Epithelial cell of esophagus (primary cell): Measurements from ENCODE around the gene FAM174A.
"Not testable (repeated sequence)": the region's sequence is repeated elsewhere in the genome, so short reads cannot be mapped to it uniquely, and the experiment has no call there.

Experiments
- DNase-seq: peaks from one replicate; pipeline ENCODE4 v3.0.0; 2010; ENCODE audit warnings: low read depth
- H3K4me3 ChIP-seq: 2 replicates; pipeline ENCODE4 v1.5.1; 2011; ENCODE audit warnings: mild to moderate bottlenecking, low read length, control low read depth
- TF ChIP-seq, protein P1 (sequence below): IDR thresholded peaks from 2 replicates; pipeline ENCODE4 v1.5.1; 2011; ENCODE audit warnings: low read depth, mild to moderate bottlenecking, low read length, control low read depth, inconsistent platforms; ENCODE audit not compliant: insufficient read depth; ENCODE audit errors: missing control alignments

Gene FAM174A

DNA sequence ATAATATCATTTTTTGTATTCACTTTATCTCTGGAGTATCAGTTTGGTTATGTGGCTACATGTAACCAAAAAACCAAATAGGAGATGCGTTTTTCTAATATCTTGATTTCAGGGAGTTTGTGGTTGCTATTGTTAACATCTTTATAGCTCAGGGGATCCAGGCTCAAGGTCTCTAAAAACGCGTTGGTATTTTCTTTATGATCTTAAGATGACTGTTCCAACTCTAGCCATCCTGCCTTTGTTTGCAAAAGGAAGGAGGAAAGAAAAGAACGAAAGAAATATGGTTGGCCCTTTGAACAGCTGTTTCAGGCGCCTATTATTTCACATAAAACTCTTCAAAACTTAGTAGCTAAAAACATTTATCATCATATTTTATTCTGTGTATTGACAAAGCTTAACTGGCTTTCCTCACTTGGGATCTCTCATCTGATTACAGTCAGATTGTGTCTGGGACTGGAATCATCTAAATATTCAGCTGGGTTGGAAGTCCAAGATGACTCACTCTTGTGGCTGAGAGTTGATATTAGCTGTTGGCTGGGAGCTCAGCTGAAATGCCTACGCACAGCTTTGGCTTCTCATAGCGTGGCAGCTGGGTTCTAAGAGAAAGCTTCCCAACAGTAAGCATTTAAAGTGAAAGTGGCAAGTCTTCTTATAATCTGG is 60.1 kb downstream of the FAM174A start:
- peak; percentile 75 for DNase-seq
- no peak overlapping the region for H3K4me3 ChIP-seq
- TF ChIP-seq, protein P1, sequence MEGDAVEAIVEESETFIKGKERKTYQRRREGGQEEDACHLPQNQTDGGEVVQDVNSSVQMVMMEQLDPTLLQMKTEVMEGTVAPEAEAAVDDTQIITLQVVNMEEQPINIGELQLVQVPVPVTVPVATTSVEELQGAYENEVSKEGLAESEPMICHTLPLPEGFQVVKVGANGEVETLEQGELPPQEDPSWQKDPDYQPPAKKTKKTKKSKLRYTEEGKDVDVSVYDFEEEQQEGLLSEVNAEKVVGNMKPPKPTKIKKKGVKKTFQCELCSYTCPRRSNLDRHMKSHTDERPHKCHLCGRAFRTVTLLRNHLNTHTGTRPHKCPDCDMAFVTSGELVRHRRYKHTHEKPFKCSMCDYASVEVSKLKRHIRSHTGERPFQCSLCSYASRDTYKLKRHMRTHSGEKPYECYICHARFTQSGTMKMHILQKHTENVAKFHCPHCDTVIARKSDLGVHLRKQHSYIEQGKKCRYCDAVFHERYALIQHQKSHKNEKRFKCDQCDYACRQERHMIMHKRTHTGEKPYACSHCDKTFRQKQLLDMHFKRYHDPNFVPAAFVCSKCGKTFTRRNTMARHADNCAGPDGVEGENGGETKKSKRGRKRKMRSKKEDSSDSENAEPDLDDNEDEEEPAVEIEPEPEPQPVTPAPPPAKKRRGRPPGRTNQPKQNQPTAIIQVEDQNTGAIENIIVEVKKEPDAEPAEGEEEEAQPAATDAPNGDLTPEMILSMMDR: no peak

DNA sequence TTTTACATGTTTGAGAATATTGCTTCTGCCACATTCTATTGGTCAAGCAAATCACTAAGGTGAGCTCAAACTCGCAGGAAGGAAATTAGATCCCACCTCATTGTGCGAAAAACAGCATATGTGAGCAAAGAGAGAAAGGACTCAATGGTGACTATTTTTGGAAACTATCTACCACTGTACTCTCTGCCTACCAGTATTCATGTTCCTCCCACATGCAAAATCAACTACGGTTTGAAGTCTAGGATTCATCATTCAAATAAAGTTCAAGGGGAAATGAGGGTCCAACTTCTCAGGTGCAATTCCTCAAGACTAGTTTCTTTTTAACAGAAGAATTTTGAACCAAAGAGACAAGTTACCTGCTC is 60.6 kb downstream of the FAM174A start:
- no peak for DNase-seq
- TF ChIP-seq, protein P1: no peak
- H3K4me3 ChIP-seq: no peak overlapping the region

DNA sequence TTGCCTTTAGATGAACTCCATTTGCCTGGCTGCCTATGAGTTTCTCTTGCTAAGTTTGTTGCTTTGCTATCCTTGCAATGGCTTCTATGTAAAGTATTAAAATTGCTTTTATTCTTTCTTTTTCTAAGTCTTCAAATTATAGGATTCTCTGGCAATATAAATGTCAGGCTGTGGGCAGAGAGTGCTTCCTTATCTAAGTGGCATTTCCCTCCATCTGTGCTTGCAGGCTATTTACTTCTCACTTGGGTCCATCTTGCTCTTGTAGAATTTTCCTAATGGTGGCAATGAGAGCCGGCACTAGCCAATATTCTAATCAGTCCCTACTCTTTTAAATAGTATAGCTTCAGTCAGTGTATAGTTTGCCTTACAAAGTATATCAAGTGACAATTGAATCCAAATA is 63.3 kb downstream of the FAM174A start:
- no peak overlapping the region for H3K4me3 ChIP-seq
- no peak for DNase-seq
- TF ChIP-seq, protein P1: no peak

DNA sequence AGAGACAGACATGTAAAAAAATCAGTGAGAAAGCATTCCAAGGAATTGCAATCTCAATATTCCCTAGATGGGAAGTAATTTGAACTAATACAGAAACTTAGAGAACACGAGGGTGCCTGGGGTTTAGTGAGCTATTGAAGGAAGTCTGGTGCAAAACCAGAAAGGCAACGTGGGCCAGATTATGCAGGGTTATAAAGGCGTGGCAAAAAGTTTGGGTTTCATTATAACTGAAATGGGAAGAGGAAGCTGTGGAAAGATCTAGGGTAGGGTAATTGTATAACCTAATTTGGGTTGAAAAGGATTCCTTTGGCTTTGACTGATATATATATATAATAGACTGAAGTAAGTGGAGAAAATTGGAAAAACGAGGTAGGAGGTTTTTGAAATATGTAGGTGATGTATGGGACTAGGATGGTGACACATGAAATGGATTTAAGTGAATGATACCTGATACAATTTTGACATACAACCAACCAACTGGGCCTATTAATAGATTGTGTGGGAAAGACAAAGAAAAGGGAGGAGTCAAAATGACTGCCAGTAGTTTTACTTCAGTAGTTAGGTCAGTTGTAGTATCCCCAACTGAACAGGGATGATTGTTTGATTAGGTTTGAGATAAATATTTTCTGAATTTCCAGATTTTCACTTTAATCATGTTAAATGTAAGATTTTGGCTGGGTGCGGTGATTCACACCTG is 65.3 kb downstream of the FAM174A start:
- TF ChIP-seq, protein P1: no peak
- H3K4me3 ChIP-seq: no peak overlapping the region
- no peak for DNase-seq

DNA sequence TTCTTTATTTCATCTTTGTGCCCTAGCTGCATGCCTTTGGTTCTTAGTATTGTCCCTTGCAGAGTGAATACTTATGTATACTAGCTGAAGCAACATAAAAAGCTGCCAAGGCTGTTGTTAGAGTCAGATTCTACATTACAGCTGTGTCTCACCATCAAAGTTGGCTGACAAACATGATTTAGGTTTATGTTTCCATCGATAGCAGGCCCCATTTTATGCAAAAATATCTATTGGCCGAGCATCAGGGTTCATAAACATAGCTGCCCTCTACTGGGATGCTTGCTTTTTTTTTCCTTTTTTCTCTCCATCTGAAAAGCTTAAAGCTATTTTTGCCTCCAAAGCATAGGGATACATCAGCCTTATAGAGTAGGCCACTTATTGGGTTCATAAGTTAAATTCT is 68.0 kb downstream of the FAM174A start:
- DNase-seq: no peak
- TF ChIP-seq, protein P1: no peak
- no peak overlapping the region for H3K4me3 ChIP-seq

DNA sequence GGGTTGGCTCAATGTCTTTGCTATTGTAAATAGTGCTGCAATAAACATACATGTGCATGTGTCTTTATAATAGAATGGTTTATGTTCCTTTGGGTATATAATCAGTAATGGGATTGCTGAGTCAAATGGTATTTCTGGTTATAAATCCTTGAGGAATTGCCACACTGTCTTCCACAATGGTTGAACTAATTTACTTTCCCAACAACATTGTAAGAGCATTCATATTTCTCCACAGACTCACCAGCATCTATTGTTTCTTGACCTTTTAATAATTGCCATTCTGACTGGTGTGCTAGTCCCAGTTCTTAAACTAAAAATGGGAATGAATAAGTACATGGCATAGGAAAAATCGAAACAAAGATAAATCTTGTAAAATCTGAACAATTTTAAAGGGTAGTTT is 68.8 kb downstream of the FAM174A start:
- not testable (repeated sequence) for H3K4me3 ChIP-seq, DNase-seq

DNA sequence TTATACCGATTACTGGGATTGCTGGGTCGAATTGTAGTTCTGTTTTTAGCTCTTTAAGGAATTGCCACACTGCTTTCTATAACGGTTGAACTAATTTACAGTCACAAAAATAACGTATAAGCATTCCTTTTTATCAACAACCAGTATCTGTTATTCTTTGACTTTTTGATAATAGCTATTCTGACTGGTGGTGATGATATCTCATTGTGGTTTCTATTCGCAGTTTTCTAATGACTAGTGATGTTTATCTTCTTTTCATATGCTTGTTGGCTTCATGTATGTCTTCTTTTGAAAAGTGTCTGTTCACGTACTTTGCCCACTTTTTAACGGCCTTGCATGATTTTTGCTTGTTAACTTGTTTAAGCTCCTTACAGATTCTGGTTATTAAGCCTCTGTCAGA is 74.4 kb downstream of the FAM174A start:
- no peak for DNase-seq
- no peak overlapping the region for H3K4me3 ChIP-seq
- TF ChIP-seq, protein P1: no peak
